SKM-1 (cell line): ENCODE results near the gene ANKAR.
"Not testable (repeated sequence)": the region's sequence is repeated elsewhere in the genome, so short reads cannot be mapped to it uniquely, and the experiment has no call there.

Experiments
- DNase-seq: peaks from one replicate; lab custom pipeline; 2025; ENCODE audit not compliant: unreplicated experiment; lab: John Stamatoyannopoulos, UW

ANKAR gene

GRCh38 chr2:189659734-189660133 is 14.7 kb upstream of the ANKAR start:
- no peak for DNase-seq

GRCh38 chr2:189660803-189661147 is 13.7 kb upstream of the ANKAR start:
- DNase-seq, result no peak

DNA sequence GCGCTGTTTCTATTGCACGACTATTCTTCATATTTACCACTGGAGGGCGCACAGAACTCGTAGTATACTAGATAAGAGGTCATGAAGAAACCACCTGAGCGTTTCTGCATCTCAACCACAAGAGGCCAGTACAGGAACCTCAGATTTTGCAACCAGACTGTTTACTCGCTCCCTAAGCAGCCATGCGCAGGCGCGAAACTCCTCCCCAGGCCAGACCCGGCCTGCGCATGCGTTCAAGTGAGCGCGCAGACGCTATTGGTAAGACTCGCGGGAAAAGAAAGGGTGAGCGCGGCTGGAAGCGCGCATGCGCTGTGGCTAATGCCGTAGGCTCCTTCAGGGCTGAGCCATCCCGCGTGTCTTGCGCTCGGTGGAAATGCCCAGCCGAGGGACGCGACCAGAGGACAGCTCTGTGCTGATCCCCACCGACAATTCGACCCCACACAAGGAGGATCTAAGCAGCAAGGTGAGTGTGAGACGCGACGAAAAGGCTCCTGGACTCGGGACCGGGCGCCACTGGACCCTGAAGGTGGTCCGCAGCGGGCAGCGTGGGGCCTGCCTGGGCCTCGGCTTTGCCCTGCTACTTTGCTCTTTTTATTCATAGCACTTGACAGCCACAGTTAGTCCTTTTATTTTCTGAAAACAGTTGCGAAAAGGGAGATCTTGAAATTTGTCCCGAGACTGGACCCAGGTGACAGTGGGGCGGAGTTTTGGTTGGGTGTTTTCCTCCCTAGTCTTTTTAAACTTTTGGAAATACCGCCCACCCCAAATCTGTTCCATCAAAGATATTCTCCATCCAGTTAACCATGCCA is 13.1 kb upstream of the ANKAR start, which contains the start of gene ASNSD1:
ASNSD1 (plus strand) TSS at position 312 of the 809 bp plus-strand sequence. CDS start 4,674 bp downstream, outside the sequence.
- peak; percentile 99 for DNase-seq

DNA sequence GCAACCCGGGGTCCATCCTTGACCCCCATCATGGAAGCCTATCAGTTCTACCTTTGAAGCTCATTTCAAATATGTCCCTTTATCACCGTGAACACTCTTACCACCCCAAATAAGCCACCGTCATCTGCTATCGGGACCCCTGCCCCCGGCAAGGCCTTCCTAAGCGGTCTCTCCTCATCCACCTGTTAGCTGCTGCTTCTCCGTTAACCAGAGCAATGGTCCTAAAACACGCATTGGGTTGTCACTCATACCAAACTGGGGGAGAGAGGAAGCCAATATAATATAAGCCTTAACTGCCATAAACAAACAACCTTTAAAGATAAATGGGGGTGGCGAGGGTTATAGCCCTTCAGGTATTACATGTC is 12.5 kb upstream of the ANKAR start:
- DNase-seq, result no peak

GRCh38 chr2:189662669-189663226 is 11.7 kb upstream of the ANKAR start:
- no peak for DNase-seq

GRCh38 chr2:189663319-189663718 is 11.2 kb upstream of the ANKAR start:
- DNase-seq, result not testable (repeated sequence)

DNA sequence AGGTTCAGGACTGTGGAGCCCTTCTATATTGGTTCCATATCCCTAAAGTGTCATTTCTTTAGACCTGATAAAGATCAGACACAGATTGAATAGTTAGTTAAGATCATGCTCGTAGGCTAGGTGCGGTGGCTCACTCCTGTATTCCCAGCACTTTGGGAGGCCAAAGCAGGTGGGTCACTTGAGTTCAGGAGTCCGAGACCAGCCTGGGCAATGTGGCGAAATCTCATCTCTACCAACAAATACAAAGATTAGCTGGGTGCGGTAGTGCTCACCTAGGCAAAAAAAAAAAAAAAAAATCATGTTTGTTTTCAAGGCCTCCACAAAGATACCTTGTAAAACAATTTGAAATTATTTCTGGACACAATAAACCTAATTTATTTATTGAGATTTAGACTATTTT is 4.6 kb upstream of the ANKAR start:
- no peak for DNase-seq

DNA sequence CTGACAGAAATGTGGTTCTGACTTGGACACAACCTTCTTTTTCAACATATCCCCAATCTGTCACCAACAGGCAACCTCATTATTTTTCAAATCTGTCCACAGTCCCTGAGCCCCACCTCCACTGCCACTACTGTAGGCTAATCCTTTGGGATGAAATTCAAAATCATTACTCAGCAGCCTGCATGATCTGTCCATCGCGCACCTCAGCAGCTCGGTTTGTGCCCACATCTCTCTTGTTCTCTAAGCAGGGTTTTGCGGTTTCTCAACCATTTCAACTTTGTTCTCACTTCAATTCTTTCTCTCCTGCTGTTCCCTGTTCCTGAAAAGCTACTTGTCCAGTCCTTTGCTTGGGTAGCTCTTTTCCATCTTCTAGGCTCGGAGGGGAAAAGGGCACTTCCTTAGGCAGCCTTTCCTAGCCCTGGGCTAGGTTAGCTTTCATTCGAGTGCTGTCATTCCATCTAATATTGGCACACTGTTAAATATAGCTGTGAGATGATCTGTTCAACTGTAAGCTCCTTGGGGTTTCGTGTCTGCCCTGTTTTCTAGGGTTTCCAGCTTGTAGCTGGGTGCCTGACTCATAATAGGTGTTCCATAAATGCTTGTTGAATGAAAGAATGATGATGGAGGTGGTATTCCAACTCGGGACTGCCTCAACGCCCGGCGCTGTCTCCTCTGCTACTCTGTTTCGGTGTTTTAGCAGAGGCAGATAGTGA is 653 bp upstream of the ANKAR start:
- DNase-seq, result no peak

- no peak for DNase-seq
These were observed 2.0 kb downstream of the ANKAR start for GRCh38 chr2:189676471-189676870.

GRCh38 chr2:189679226-189679625 is 4.8 kb downstream of the ANKAR start:
- DNase-seq, result no peak

- DNase-seq, result no peak
These were observed 6.7 kb downstream of the ANKAR start for GRCh38 chr2:189681203-189681602.

- no peak for DNase-seq
These were observed 7.4 kb downstream of the ANKAR start for GRCh38 chr2:189681903-189682302.

DNA sequence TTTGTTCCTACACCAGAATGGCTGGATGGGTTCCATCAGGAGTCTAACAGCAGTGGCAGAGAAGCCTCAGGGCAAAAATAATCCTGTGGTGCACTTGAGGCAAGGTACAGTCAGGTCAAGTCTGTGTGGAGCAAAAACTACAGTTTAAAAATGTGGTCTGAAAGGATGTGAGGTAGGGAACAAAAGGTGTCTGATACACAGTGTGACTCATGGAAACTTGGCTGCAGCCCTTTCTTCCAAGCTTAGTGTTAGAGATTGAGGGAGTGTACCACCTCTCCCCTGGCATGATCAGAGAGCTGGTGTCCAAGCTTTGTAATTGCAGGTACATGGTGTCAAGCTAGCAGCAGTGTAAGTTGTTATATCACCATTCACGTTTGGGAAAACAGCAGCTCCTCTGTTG is 8.9 kb downstream of the ANKAR start:
- no peak for DNase-seq

DNA sequence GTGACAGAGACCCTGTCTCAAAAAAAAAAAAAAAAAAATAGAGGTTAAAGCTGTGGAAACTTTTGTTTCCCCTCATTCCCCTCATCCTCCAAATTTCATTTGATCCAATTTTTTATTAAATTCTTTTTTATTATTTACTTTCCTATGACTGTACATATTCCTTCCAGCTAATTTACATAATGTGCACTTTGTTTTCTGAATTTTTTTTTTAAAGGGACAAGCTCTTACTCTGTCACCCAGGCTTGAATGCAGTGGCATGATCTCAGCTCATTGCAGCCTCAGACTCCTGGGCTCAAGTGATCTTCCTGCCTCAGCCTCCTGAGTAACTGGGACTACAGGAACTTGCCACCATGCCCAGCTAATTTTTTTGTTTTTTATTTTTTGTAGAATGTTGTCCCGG is 10.3 kb downstream of the ANKAR start:
- no peak for DNase-seq

- no peak for DNase-seq
These were observed 11.2 kb downstream of the ANKAR start for GRCh38 chr2:189685540-189686229.

DNA sequence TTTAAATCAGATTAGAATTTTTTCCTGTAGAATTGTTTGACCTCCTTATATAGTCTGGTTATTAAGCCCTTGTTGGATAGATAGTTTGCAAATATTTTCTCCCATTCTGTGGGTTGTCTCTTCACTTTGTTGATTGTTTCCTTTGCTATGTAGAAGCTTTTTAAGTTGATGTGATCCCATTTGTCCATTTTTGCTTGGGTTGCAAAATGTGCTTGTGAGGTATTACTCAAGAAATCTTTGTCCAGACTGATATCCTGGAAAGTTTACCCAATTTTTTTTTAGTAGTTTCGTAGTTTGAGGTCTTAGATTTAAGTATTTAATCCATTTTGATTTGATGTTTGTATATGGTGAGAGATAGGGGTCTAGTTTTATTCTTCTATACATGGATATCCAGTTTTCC is 13.3 kb downstream of the ANKAR start:
- DNase-seq, result not testable (repeated sequence)

GRCh38 chr2:189696223-189696622 is 21.8 kb downstream of the ANKAR start:
- no peak for DNase-seq

DNA sequence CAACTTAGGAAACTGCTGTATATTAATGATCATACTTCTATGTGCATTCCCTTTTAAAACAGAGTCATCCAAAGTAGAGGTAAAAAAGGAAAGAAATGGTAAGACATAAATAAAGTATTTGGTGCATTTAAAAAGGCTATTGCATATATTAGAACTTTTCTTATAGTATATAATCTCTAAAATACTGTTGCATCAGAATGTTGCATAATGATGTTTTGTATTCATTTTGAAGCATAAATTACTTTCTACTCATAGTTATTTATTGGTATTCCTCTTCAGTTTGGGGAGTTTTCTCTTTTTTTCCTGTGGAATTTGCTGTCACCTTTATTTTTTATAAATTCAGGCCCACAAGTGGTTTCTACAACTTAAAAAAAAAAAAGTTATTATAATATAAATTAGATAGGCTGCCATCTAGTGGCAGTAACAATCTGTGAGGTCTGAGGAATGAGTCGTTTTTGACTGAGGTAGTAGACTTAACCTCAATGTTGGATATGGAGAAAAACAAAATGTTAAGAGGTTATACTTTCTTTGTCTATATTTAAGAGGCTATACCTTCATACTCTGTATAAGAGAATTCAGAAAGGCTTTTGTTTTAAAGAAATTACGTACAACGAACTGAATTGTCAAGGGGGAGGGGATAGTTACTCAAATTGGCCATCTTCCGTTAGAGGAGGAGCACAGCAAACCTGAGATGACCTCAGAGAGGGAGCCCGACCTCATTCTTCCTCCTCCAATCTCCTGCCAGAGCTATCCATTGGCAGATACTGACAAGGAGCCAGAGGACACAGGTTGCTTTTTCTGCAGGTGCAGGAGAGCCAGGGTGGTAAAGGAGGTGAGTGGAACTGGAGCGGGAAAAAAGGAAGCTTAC is 23.8 kb downstream of the ANKAR start:
- no peak for DNase-seq

DNA sequence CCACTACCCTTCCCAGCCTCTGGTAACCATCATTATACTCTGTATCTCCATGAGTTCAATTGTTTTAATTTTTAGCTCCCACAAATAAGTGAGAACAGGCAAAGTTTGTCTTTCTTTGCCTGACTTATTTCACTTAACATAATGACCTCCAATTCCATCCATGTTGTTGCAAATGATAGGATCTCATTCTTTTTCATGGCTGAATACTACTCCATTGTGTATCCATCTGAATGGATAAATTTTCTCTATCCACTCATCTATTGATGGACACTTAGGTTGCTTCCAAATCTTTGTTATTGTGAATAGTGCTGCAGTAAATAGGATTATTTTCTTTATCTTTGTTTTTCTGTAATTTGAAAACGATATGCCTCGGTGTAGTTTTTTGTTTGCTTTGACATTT is 26.2 kb downstream of the ANKAR start:
- DNase-seq, result no peak

GRCh38 chr2:189702071-189702470 is 27.6 kb downstream of the ANKAR start:
- DNase-seq, result no peak
